K562 (cell line): ENCODE results near the gene FUCA1. TPM values are rescaled to one million over a fixed set of nuclear protein-coding genes. Genes with fewer than 3 reads are reported as not detected.

Source experiments
- ATAC-seq: fragments of 200-7000 bp; cut with Tn5 transposase; 3 replicates; pipeline ENCODE4 v1.9.1; 2020; ENCODE audit warnings: moderate library complexity
- BruUV-seq: library from RNA; stranded (reverse); fragments of 400-500 nt; replicated peaks from 2 replicates; lab custom pipeline; 2021; lab: Mats Ljungman, UMichigan
- CTCF ChIA-PET: fragments of 300-600 bp; formaldehyde crosslinking; extraction: SDS; loops from one replicate; lab custom pipeline; 2021; ENCODE audit warnings: low intra/inter-chr PET ratio; lab: Yijun Ruan, JAX
- POLR2A ChIA-PET: fragments of 300-600, 350-650 bp; sonication (Branson Sonifier 250); formaldehyde crosslinking; extraction: SDS; loops from one replicate; lab custom pipeline; 2021; ENCODE audit warnings: antibody characterized with exemption, inconsistent platforms; lab: Yijun Ruan, JAX
- DNase-seq, 4 experiments: peaks; one replicate each; pipeline versions ENCODE4 v3.0.0 to v3.0.0-alpha.2; 2011 to 2018; ENCODE audit warnings: low spot score in 3 of 4, mixed read lengths in 3 of 4; ENCODE audit errors: extremely low read depth in 1 of 4
- FAIRE-seq: peaks from 2 replicates; lab custom pipeline; 2011; peaks lifted over from hg19 to GRCh38; lab: Jason Lieb, UNC
- H2AFZ ChIP-seq: 2 replicates; pipeline ENCODE4 v1.6.0; 2011; ENCODE audit warnings: low read depth, low read length, control low read depth, inconsistent platforms
- H3K27ac ChIP-seq: fragments of 200-600 bp; 3 replicates; pipeline ENCODE4 v1.8.0; 2011; ENCODE audit warnings: low read depth, mild to moderate bottlenecking, control low read depth, inconsistent platforms, low read length, moderate library complexity, mixed read lengths; ENCODE audit errors: extremely low read depth
- H3K27me3 ChIP-seq, 2 experiments: fragments of 300-600 bp in 1 of 2; 2 replicates in 1 of 2; 3 replicates in 1 of 2; pipeline versions ENCODE4 v1.6.0 to v1.8.0; 2011; ENCODE audit warnings: inconsistent platforms in 2 of 2, low read length in 2 of 2, mild to moderate bottlenecking in 1 of 2, mixed read lengths in 1 of 2, moderate library complexity in 1 of 2; ENCODE audit not compliant: control insufficient read depth in 2 of 2, insufficient read depth in 2 of 2
- H3K36me3 ChIP-seq: fragments of 300-600 bp; 3 replicates; pipeline ENCODE4 v1.8.0; 2011; ENCODE audit warnings: mild to moderate bottlenecking, low read length, inconsistent platforms; ENCODE audit not compliant: control insufficient read depth, insufficient read depth
- H3K4me1 ChIP-seq, 2 experiments: fragments of 200-600 bp in 1 of 2; replicated peaks in 1 of 2; 2 replicates in 1 of 2; 3 replicates in 1 of 2; pipeline versions ENCODE4 v1.5.1 to v1.8.0; 2011; ENCODE audit warnings: inconsistent platforms in 2 of 2, low read length in 2 of 2, mild to moderate bottlenecking in 1 of 2, mixed read lengths in 1 of 2, moderate library complexity in 1 of 2; ENCODE audit not compliant: control insufficient read depth in 2 of 2, insufficient read depth in 2 of 2
- H3K4me2 ChIP-seq: 2 replicates; pipeline ENCODE4 v1.6.1; 2011; ENCODE audit warnings: low read length, control low read depth, inconsistent platforms, mixed read lengths; ENCODE audit not compliant: insufficient read depth
- H3K4me3 ChIP-seq: fragments of 200-600 bp; sonication (generic), shearing (Covaris generic); 2 replicates; pipeline ENCODE4 v1.5.1; 2016; ENCODE audit warnings: control low read depth, inconsistent platforms
- H3K79me2 ChIP-seq: fragments of 200-600 bp; 3 replicates; pipeline ENCODE4 v1.8.0; 2011; ENCODE audit warnings: low read length, inconsistent platforms; ENCODE audit not compliant: control insufficient read depth, insufficient read depth
- H3K9ac ChIP-seq, 2 experiments: 2 replicates each; pipeline versions ENCODE4 v1.6.0 to v1.6.1; 2011; ENCODE audit warnings: low read depth in 2 of 2, low read length in 2 of 2, control low read depth in 1 of 2, inconsistent platforms in 1 of 2, mild to moderate bottlenecking in 1 of 2, mixed read lengths in 1 of 2; ENCODE audit not compliant: insufficient read depth in 1 of 2
- H3K9me1 ChIP-seq: one replicate; pipeline ENCODE4 v1.6.0; 2011; ENCODE audit warnings: inconsistent platforms, mild to moderate bottlenecking, low read length, moderate library complexity; ENCODE audit not compliant: control insufficient read depth, insufficient read depth
- H3K9me3 ChIP-seq: replicated peaks from 2 replicates; pipeline ENCODE4 v1.5.1; 2011; ENCODE audit warnings: low read depth, low read length, inconsistent platforms; ENCODE audit not compliant: control insufficient read depth, insufficient read depth
- H4K20me1 ChIP-seq: replicated peaks from 2 replicates; pipeline ENCODE4 v1.6.1; 2011; ENCODE audit warnings: low read length, inconsistent platforms, mixed read lengths; ENCODE audit not compliant: control insufficient read depth, insufficient read depth
- DACH1 ChIP-seq: fragments of 450-650 bp; IDR thresholded peaks from 2 replicates; pipeline ENCODE4 v1.6.1; 2018; ENCODE audit not compliant: partially characterized antibody
- FIP1L1 ChIP-seq: fragments of 200-400 bp; formaldehyde crosslinking; IDR thresholded peaks from 2 replicates; pipeline ENCODE4 v1.6.1; 2018; ENCODE audit warnings: mild to moderate bottlenecking, low read depth, low read length; ENCODE audit not compliant: poor library complexity, severe bottlenecking
- PTBP1 ChIP-seq: fragments of 200-400 bp; formaldehyde crosslinking; IDR thresholded peaks from 2 replicates; pipeline ENCODE4 v1.6.1; 2017; ENCODE audit warnings: low read depth, low read length
- TCF3 ChIP-seq: sonication (generic); formaldehyde crosslinking; IDR thresholded peaks from 2 replicates; pipeline ENCODE4 v1.4.0; 2020; ENCODE audit warnings: mild to moderate bottlenecking, missing genetic modification reagents
- TOE1 ChIP-seq, 2 experiments: fragments of 450-650 bp in 1 of 2; sonication (generic) in 1 of 2; formaldehyde crosslinking in 1 of 2; IDR thresholded peaks; 2 replicates each; pipeline versions ENCODE4 v1.7.1 to v1.8.0; 2016 to 2022; ENCODE audit warnings: borderline replicate concordance in 2 of 2, mild to moderate bottlenecking in 2 of 2, antibody characterized with exemption in 1 of 2, inconsistent platforms in 1 of 2, low read depth in 1 of 2, missing genetic modification reagents in 1 of 2, moderate library complexity in 1 of 2
- WGBS: fragments of 100-300 bp; shearing (Covaris generic); methylation state at CpG from one replicate; pipeline ENCODE4 v1.1.6; 2016; ENCODE audit warnings: low coverage, mixed read lengths; ENCODE audit not compliant: insufficient coverage; ENCODE audit errors: missing lambda C conversion rate; 5-methylcytosine and 5-hydroxymethylcytosine counted together
- in situ Hi-C: fragments of 300-500 bp; cut with MboI; formaldehyde crosslinking; loops from 4 replicates; pipeline ENCODE4 v1.15.0; 2018; ENCODE audit warnings: inconsistent platforms, mixed read lengths
- intact Hi-C: fragments of 100-400 bp; cut with micrococcal nuclease; formaldehyde crosslinking; loops from 2 replicates; pipeline ENCODE4 v1.14.2; 2022
- polyA plus RNA-seq, 8 experiments: library from polyadenylated mRNA; depleted of rRNA in 4 of 8; stranded (reverse) in 5 of 8; unstranded in 3 of 8; fragments of >200 nt; fragmentation: Nextera tagmentation in 2 of 8; fragmentation: Illumina TruSeq in 1 of 8; extraction: Ambion mirVana in 2 of 8; extraction: Trizol in 1 of 8; gene quantifications; 2 replicates each; pipeline versions ENCODE4 v1.2.1 to v1.2.3, GENCODE V29; 2011 to 2014; ENCODE audit warnings: inconsistent platforms in 1 of 8, missing spikeins in 1 of 8
- total RNA-seq, 7 experiments: library from RNA; depleted of rRNA in 6 of 7; stranded (reverse); fragments of >200 nt in 6 of 7; fragmentation: Illumina TruSeq in 2 of 7; extraction: Trizol in 2 of 7; gene quantifications; 2 replicates each; pipeline versions ENCODE4 v1.2.1 to v1.2.3, GENCODE V29; 2011 to 2021; ENCODE audit warnings: low replicate concordance in 1 of 7
- TF ChIP-seq, protein P1 (sequence below): fragments of 450-650 bp; formaldehyde crosslinking; IDR thresholded peaks from 2 replicates; pipeline ENCODE4 v1.4.0; 2020; ENCODE audit warnings: mild to moderate bottlenecking, mixed read lengths
- TF ChIP-seq, protein P2 (sequence below): sonication (generic); formaldehyde crosslinking; IDR thresholded peaks from 2 replicates; pipeline ENCODE4 v1.9.0; 2022; ENCODE audit warnings: mild to moderate bottlenecking, missing genetic modification reagents
- TF ChIP-seq, protein P3 (sequence below): sonication (generic); formaldehyde crosslinking; IDR thresholded peaks from 2 replicates; pipeline ENCODE4 v1.8.0; 2022; ENCODE audit warnings: mild to moderate bottlenecking, missing genetic modification reagents
- TF ChIP-seq, protein P4 (sequence below): fragments of 150-350 bp; conservative IDR thresholded peaks from 2 replicates; pipeline ENCODE4 v1.6.1; 2014; ENCODE audit warnings: low read length

Gene FUCA1
- total and polyA plus RNA-seq, 9 of the 15 experiments (the other 6 are each of a cell fraction or from before 2014, with no cell fraction given), result 7.0 to 20.5 (median 13.5) TPM

DNA sequence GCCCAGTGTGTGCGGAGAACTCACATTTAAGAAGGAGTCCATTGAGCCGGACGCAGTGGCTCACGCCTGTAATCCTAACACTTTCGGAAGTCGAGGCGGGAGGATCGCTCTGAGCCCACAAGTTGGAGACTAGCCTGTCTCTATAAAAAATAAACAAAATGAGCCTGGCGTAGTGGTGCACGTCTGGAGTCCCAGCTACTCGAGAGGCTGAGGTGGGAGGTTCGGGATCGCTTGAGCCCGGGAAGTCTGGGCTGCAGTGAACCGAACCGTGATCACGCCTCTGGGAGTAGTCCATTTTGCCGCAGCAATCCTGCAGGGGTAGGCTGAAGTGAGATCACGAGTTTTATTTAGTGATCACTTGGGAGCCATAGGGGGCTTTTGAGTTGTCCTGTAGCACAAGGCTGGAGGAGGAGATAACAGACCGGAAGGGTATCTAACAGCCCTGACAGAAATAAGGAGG is 497 bp upstream of the FUCA1 start (continued):
- TF ChIP-seq, protein P1, sequence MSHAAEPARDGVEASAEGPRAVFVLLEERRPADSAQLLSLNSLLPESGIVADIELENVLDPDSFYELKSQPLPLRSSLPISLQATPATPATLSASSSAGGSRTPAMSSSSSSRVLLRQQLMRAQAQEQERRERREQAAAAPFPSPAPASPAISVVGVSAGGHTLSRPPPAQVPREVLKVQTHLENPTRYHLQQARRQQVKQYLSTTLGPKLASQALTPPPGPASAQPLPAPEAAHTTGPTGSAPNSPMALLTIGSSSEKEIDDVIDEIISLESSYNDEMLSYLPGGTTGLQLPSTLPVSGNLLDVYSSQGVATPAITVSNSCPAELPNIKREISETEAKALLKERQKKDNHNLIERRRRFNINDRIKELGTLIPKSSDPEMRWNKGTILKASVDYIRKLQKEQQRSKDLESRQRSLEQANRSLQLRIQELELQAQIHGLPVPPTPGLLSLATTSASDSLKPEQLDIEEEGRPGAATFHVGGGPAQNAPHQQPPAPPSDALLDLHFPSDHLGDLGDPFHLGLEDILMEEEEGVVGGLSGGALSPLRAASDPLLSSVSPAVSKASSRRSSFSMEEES (CRISPR knock-in tag), result peak; percentile 55; the same call in 1 of the 2 replicates
- TF ChIP-seq, protein P2, sequence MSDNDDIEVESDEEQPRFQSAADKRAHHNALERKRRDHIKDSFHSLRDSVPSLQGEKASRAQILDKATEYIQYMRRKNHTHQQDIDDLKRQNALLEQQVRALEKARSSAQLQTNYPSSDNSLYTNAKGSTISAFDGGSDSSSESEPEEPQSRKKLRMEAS (CRISPR knock-in tag), result no peak
- TF ChIP-seq FIP1L1, result no peak

DNA sequence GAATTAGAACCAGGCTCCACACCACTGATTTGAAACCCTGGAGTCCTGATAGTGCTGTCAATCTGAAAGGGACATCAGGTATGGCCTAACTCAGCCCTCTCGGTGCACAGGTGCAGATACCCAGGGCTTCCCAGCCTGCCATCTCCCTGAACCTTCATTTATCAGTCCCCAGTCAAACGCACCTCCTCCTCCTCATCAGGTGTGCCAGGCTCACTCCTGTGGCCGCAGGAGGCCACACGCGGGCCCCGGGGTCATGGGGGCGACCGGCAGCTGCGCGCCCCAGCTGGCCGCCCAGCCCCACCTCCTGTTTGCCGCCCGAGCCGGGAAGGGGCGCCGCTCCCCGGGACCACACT is 572 bp downstream of the FUCA1 start:
- DNase-seq (peak; percentile 45 to 76 (median 70)), ATAC-seq (peak; percentile 44; the same call in 1 of the 3 replicates), FAIRE-seq (peak; percentile 37)
- H3K4me1 ChIP-seq, result peaks cover 14 to 21% of the 10 kb centered on the region in 2 experiments
- H3K9ac ChIP-seq, result peak overlapping the region; percentile 64 to 93
- in situ Hi-C loops, result no loop called here
- BruUV-seq, result no TSS peak
- 0 out of 3 replicates have a peak overlapping the region, but pooled peaks have one; percentile 6 for H3K27ac ChIP-seq
- H2AFZ ChIP-seq, result peak overlapping the region; percentile 99
- H3K9me1 ChIP-seq, result no peaks in the 10 kb centered on the region
- intact Hi-C loops, result loop anchor here (5.0 kb wide), 1 partner anchor 50 kb away; no protein-coding TSS in a partner anchor
- H3K36me3 ChIP-seq, result peaks cover 19% of the 10 kb centered on the region; the same call in 2 of the 3 replicates
- H4K20me1 ChIP-seq, result no peaks in the 10 kb centered on the region
- H3K4me3 ChIP-seq, result peak overlapping the region; percentile 72
- H3K9me3 ChIP-seq, result no peaks in the 10 kb centered on the region
- H3K27me3 ChIP-seq, result no peaks in the 10 kb centered on the region
- no peaks in the 10 kb centered on the region; the same call in 2 of the 3 replicates for H3K79me2 ChIP-seq
- H3K4me2 ChIP-seq, result peak overlapping the region; percentile 83
- POLR2A ChIA-PET, result interaction anchor here (1.0 kb wide), 1 partner anchor 51 kb away, joined by 3 read pairs; no protein-coding TSS in a partner anchor
- CTCF ChIA-PET, result interaction anchor here (0.7 to 2.7 kb wide), 4 partner anchors 56 to 211 kb away, joined by 3 to 14 read pairs (median 6); no protein-coding TSS in a partner anchor
- WGBS, result 2% methylated on average over 17 of the region's 17 CpGs
- TF ChIP-seq PTBP1 (no peak), TOE1 (IDR thresholded peaks at IDR 0.05; ENCODE audit: borderline replicate concordance) (no peak), TOE1 (CRISPR knock-in tag; IDR thresholded peaks at IDR 0.05; ENCODE audit: borderline replicate concordance, low read depth) (no peak), DACH1 (peak; percentile 38), TCF3 (CRISPR knock-in tag) (peak; percentile 63)
- TF ChIP-seq, protein P3, sequence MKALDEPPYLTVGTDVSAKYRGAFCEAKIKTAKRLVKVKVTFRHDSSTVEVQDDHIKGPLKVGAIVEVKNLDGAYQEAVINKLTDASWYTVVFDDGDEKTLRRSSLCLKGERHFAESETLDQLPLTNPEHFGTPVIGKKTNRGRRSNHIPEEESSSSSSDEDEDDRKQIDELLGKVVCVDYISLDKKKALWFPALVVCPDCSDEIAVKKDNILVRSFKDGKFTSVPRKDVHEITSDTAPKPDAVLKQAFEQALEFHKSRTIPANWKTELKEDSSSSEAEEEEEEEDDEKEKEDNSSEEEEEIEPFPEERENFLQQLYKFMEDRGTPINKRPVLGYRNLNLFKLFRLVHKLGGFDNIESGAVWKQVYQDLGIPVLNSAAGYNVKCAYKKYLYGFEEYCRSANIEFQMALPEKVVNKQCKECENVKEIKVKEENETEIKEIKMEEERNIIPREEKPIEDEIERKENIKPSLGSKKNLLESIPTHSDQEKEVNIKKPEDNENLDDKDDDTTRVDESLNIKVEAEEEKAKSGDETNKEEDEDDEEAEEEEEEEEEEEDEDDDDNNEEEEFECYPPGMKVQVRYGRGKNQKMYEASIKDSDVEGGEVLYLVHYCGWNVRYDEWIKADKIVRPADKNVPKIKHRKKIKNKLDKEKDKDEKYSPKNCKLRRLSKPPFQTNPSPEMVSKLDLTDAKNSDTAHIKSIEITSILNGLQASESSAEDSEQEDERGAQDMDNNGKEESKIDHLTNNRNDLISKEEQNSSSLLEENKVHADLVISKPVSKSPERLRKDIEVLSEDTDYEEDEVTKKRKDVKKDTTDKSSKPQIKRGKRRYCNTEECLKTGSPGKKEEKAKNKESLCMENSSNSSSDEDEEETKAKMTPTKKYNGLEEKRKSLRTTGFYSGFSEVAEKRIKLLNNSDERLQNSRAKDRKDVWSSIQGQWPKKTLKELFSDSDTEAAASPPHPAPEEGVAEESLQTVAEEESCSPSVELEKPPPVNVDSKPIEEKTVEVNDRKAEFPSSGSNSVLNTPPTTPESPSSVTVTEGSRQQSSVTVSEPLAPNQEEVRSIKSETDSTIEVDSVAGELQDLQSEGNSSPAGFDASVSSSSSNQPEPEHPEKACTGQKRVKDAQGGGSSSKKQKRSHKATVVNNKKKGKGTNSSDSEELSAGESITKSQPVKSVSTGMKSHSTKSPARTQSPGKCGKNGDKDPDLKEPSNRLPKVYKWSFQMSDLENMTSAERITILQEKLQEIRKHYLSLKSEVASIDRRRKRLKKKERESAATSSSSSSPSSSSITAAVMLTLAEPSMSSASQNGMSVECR (CRISPR knock-in tag), result peak; percentile 20; the same call in 1 of the 2 replicates
- TF ChIP-seq, protein P4, sequence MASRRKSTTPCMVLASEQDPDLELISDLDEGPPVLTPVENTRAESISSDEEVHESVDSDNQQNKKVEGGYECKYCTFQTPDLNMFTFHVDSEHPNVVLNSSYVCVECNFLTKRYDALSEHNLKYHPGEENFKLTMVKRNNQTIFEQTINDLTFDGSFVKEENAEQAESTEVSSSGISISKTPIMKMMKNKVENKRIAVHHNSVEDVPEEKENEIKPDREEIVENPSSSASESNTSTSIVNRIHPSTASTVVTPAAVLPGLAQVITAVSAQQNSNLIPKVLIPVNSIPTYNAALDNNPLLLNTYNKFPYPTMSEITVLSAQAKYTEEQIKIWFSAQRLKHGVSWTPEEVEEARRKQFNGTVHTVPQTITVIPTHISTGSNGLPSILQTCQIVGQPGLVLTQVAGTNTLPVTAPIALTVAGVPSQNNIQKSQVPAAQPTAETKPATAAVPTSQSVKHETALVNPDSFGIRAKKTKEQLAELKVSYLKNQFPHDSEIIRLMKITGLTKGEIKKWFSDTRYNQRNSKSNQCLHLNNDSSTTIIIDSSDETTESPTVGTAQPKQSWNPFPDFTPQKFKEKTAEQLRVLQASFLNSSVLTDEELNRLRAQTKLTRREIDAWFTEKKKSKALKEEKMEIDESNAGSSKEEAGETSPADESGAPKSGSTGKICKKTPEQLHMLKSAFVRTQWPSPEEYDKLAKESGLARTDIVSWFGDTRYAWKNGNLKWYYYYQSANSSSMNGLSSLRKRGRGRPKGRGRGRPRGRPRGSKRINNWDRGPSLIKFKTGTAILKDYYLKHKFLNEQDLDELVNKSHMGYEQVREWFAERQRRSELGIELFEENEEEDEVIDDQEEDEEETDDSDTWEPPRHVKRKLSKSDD, result no peak
